ENCODE measurements around the gene EPHA10.

GRCh38 chr1:37797750-37798345 lies 32.9 kb upstream of the EPHA10 start:
- TF ChIP-seq POLR2A (IDR thresholded peaks at IDR 0.05; ENCODE audit: low read length), result no peak
- TF ChIP-seq GATA1 (IDR thresholded peaks at IDR 0.05; ENCODE audit: low read depth, low read length), result no peak

All from erythroblast (primary cell).